Endothelial cell of umbilical vein (primary cell): ENCODE data around the gene TSR1. TPM values are rescaled to one million over a fixed set of nuclear protein-coding genes. Genes with fewer than 3 reads are reported as not detected.

ENCODE experiments used
- BruUV-seq: library from RNA; stranded (reverse); fragments of 400-500 nt; replicated peaks from 2 replicates; lab custom pipeline; 2021; lab: Mats Ljungman, UMichigan
- CTCF ChIA-PET: fragments of 300-600, 350-600 bp; sonication (Branson Sonifier 250); formaldehyde crosslinking; loops from one replicate; lab custom pipeline; 2021; ENCODE audit warnings: antibody characterized with exemption, inconsistent platforms; lab: Charles Lee
- POLR2A ChIA-PET: fragments of 300-600, 350-600 bp; sonication (Branson Sonifier 250); formaldehyde crosslinking; loops from one replicate; lab custom pipeline; 2021; ENCODE audit warnings: antibody characterized with exemption, inconsistent platforms; lab: Charles Lee
- DNase-seq: peaks from one replicate; pipeline ENCODE4 v3.0.0-alpha.2; 2011; ENCODE audit warnings: low read depth, low spot score
- FAIRE-seq: peaks from 2 replicates; lab custom pipeline; 2011; peaks lifted over from hg19 to GRCh38; lab: Jason Lieb, UNC
- H2AFZ ChIP-seq: 2 replicates; pipeline ENCODE4 v1.6.0; 2012; ENCODE audit warnings: low read depth, low read length, control low read depth, inconsistent platforms
- H3K27ac ChIP-seq: 2 replicates; pipeline ENCODE4 v1.5.1; 2011; ENCODE audit warnings: low read depth, mild to moderate bottlenecking, control low read depth, low read length, moderate library complexity; ENCODE audit not compliant: insufficient read depth
- H3K27me3 ChIP-seq, 2 experiments: 2 replicates each; pipeline versions ENCODE4 v1.6.0 to v1.6.1; 2011; ENCODE audit warnings: low read length in 2 of 2, mixed read lengths in 1 of 2; ENCODE audit not compliant: control insufficient read depth in 2 of 2, insufficient read depth in 2 of 2
- H3K36me3 ChIP-seq, 2 experiments: 2 replicates in 1 of 2; 3 replicates in 1 of 2; pipeline ENCODE4 v1.5.1; 2011; ENCODE audit warnings: low read length in 2 of 2, mild to moderate bottlenecking in 1 of 2, moderate library complexity in 1 of 2; ENCODE audit not compliant: control insufficient read depth in 2 of 2, insufficient read depth in 2 of 2; ENCODE audit errors: extremely low read depth in 1 of 2
- H3K4me1 ChIP-seq: 3 replicates; pipeline ENCODE4 v1.5.1; 2011; ENCODE audit warnings: mild to moderate bottlenecking, low read length; ENCODE audit not compliant: control insufficient read depth, insufficient read depth; ENCODE audit errors: extremely low read depth
- H3K4me2 ChIP-seq: 2 replicates; pipeline ENCODE4 v1.6.1; 2011; ENCODE audit warnings: low read length, control low read depth, mixed read lengths; ENCODE audit not compliant: insufficient read depth
- H3K4me3 ChIP-seq, 3 experiments: fragments of 200-600 bp in 1 of 3; sonication (generic), shearing (Covaris generic) in 1 of 3; replicated peaks in 1 of 3; 2 replicates each; pipeline ENCODE4 v1.5.1; 2011 to 2016; ENCODE audit warnings: control low read depth in 3 of 3, low read length in 3 of 3, mild to moderate bottlenecking in 2 of 3, inconsistent platforms in 1 of 3, low read depth in 1 of 3, moderate library complexity in 1 of 3; ENCODE audit not compliant: insufficient read depth in 1 of 3
- H3K79me2 ChIP-seq: 2 replicates; pipeline ENCODE4 v1.6.0; 2012; ENCODE audit warnings: low read length, inconsistent platforms; ENCODE audit not compliant: control insufficient read depth, insufficient read depth
- H3K9ac ChIP-seq: replicated peaks from 2 replicates; pipeline ENCODE3; 2011; ENCODE audit warnings: low read length, control low read depth; ENCODE audit not compliant: insufficient read depth; ENCODE audit errors: extremely low read depth
- H3K9me1 ChIP-seq: replicated peaks from 3 replicates; pipeline ENCODE4 v1.6.0; 2011; ENCODE audit warnings: mild to moderate bottlenecking, low read length; ENCODE audit not compliant: control insufficient read depth, insufficient read depth; ENCODE audit errors: extremely low read depth
- H3K9me3 ChIP-seq: replicated peaks from 2 replicates; pipeline ENCODE4 v1.5.1; 2012; ENCODE audit warnings: low read length, inconsistent platforms; ENCODE audit not compliant: control insufficient read depth, insufficient read depth
- H4K20me1 ChIP-seq: replicated peaks from 2 replicates; pipeline ENCODE3; 2011; ENCODE audit warnings: mild to moderate bottlenecking, low read length; ENCODE audit not compliant: control insufficient read depth, insufficient read depth; ENCODE audit errors: extremely low read depth
- CTCF ChIP-seq, 2 donors: IDR thresholded peaks; 1 replicate in 1 of 2; 2 replicates in 1 of 2; pipeline ENCODE4 v1.5.1; 2011; ENCODE audit warnings: low read length in 2 of 2, mild to moderate bottlenecking in 2 of 2, moderate library complexity in 2 of 2, control low read depth in 1 of 2, inconsistent platforms in 1 of 2, low read depth in 1 of 2; ENCODE audit not compliant: insufficient read depth in 1 of 2; ENCODE audit errors: extremely low read depth in 1 of 2
- EZH2 ChIP-seq: IDR thresholded peaks from 2 replicates; pipeline ENCODE4 v1.6.1; 2012; ENCODE audit warnings: borderline replicate concordance, low read depth, mild to moderate bottlenecking, moderate library complexity, low read length, inconsistent platforms; ENCODE audit not compliant: severe bottlenecking
- FOS ChIP-seq: IDR thresholded peaks from 2 replicates; pipeline ENCODE4 v1.6.1; 2011; ENCODE audit warnings: mild to moderate bottlenecking, low read length, moderate library complexity, borderline replicate concordance; ENCODE audit not compliant: insufficient read depth
- GATA2 ChIP-seq: IDR thresholded peaks from 2 replicates; pipeline ENCODE4 v1.7.0; 2011; ENCODE audit warnings: low read depth, mild to moderate bottlenecking, moderate library complexity, mixed read lengths, low read length; ENCODE audit not compliant: insufficient read length, insufficient read depth
- JUN ChIP-seq: IDR thresholded peaks from 2 replicates; pipeline ENCODE4 v1.6.1; 2011; ENCODE audit warnings: borderline replicate concordance, low read depth; ENCODE audit not compliant: insufficient read length, insufficient read depth
- MAX ChIP-seq: IDR thresholded peaks from 2 replicates; pipeline ENCODE4 v1.6.1; 2011; ENCODE audit not compliant: insufficient read depth, insufficient read length
- MYC ChIP-seq: IDR thresholded peaks from one replicate; pipeline ENCODE4 v1.6.1; 2011; ENCODE audit warnings: mild to moderate bottlenecking, low read depth, low read length
- POLR2A ChIP-seq: IDR thresholded peaks from 2 replicates; pipeline ENCODE4 v1.6.1; 2012; ENCODE audit warnings: low read depth, mild to moderate bottlenecking, control low read depth, low read length
- POLR2AphosphoS5 ChIP-seq: IDR thresholded peaks from 2 replicates; pipeline ENCODE4 v1.6.1; 2012; ENCODE audit warnings: low read depth, mild to moderate bottlenecking, control low read depth, low read length, moderate library complexity; ENCODE audit not compliant: insufficient read depth
- dilution Hi-C: fragments of 300-500 bp; cut with MboI; formaldehyde crosslinking; loops from one replicate; pipeline ENCODE4 v1.15.0; 2019; ENCODE audit warnings: low sequenced_read_pairs; ENCODE audit not compliant: extremely low pct_ligation_motif_present
- intact Hi-C: fragments of 100-400 bp; cut with micrococcal nuclease; formaldehyde crosslinking; loops from one replicate; pipeline ENCODE4 v1.10.0; 2022
- polyA plus RNA-seq, 4 experiments: library from polyadenylated mRNA; depleted of rRNA in 3 of 4; stranded (reverse) in 3 of 4; unstranded in 1 of 4; fragments of >200 nt; gene quantifications; 2 replicates each; pipeline versions ENCODE4 v1.2.1 to v1.2.3, GENCODE V29; 2011 to 2012; ENCODE audit warnings: missing spikeins in 1 of 4
- total RNA-seq: library from RNA; stranded (reverse); gene quantifications from 2 replicates; pipeline ENCODE4 v1.2.3, GENCODE V29; 2021

TSR1 gene
- total and polyA plus RNA-seq, 2 donors (not counting 3 experiments of a cell fraction or from before 2014, with no cell fraction given) = 6.2 to 39.9 TPM

GRCh38 chr17:2323629-2324314 lies 12.5 kb downstream of the TSR1 start:
- Histone ChIP-seq H3K9me1 (no peaks in the 10 kb centered on the region), H3K79me2 (no peaks in the 10 kb centered on the region), H3K4me1 (no peaks in the 10 kb centered on the region), H3K27me3 (no peaks in the 10 kb centered on the region), H3K36me3 (peaks cover 9 to 21% of the 10 kb centered on the region in 2 experiments), H3K4me2 (no peak overlapping the region), H3K9ac (no peak overlapping the region), H3K27ac (no peak overlapping the region), H3K4me3 (no peak overlapping the region), H2AFZ (no peak overlapping the region), H4K20me1 (no peaks in the 10 kb centered on the region), H3K9me3 (no peaks in the 10 kb centered on the region)
- no peak for FAIRE-seq
- no TSS peak for BruUV-seq
- no peak for TF ChIP-seq FOS
- no peak for TF ChIP-seq CTCF (IDR thresholded peaks at IDR 0.05; ENCODE audit: extremely low read depth in 1 of 2, insufficient read depth in 1 of 2, low read depth in 1 of 2, low read length in 2 of 2)
- no peak for TF ChIP-seq EZH2
- TF ChIP-seq JUN = no peak
- no peak for TF ChIP-seq MYC
- no peak for TF ChIP-seq POLR2AphosphoS5
- no peak for TF ChIP-seq GATA2
- TF ChIP-seq MAX = no peak
- TF ChIP-seq POLR2A = no peak
- POLR2A ChIA-PET = no interaction called here
- CTCF ChIA-PET = interaction anchor here (1.3 kb wide), 1 partner anchor 16 kb away, joined by 4 read pairs; no protein-coding TSS in a partner anchor
- peak; percentile 90 for DNase-seq
- intact Hi-C loops (no loop called here), dilution Hi-C loops (no loop called here)
